ENCODE data around the gene PTPRD. TPM values are rescaled to one million over a fixed set of nuclear protein-coding genes. Genes with fewer than 3 reads are reported as not detected.

Gene PTPRD
- total RNA-seq, 2 experiments from 2014 or later = not detected

DNA sequence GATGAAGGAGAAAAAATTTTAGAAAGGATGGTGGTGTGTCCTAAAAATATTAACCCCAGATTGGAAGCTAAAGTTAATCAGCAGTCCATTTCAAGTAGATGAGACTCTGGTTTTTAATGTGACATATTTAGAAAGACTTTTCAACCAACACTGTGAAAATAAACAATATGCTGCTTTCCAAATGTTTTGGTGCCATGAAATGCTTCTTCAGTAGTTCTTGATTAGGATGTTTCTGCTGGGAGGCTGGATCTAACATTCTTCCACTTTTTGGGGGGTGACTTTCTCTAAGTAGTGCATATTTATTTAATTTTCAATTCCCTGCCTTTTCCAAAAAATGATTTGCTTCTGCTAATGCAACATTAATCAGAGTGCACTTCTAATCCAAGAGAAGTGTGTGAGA is 2219.9 kb downstream of the PTPRD start:
- Mint-ChIP-seq H3K9me3 (no peaks in the 10 kb centered on the region), H3K4me3 (no peak overlapping the region), H3K4me1 (no peaks in the 10 kb centered on the region), H3K36me3 (ENCODE audit: low read depth) (no peaks in the 10 kb centered on the region), H3K27ac (no peak overlapping the region), H3K27me3 (peaks cover 1% of the 10 kb centered on the region)
- DNase-seq = no peak
- ChIA-PET CTCF (no interaction called here), POLR2A (no interaction called here)

DNA sequence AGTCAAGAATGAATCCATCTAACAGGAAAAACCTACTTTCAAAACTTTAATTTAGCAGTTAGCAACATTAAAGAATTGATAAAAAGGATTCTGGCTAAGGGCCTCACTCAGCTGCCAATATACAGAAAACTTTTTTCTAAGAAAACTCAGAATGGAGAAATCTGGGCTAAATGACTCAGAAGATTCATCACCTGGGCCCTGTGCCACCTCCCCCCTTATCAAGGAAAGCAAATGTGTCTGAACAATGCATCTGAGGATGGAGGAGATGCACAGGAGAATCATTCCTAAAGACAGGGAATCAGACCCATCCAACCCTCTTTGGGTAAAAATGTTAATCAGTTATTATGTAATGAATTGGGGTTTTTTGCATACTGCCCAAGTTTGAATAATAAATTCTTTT is 2221.2 kb downstream of the PTPRD start:
- peaks cover 1% of the 10 kb centered on the region for H3K27me3 Mint-ChIP-seq
- H3K27ac Mint-ChIP-seq = no peak overlapping the region
- H3K9me3 Mint-ChIP-seq = no peaks in the 10 kb centered on the region
- ChIA-PET POLR2A (no interaction called here), CTCF (no interaction called here)
- no peak for DNase-seq
- H3K36me3 Mint-ChIP-seq (ENCODE audit: low read depth) = no peaks in the 10 kb centered on the region
- H3K4me3 Mint-ChIP-seq = no peak overlapping the region
- H3K4me1 Mint-ChIP-seq = no peaks in the 10 kb centered on the region

DNA sequence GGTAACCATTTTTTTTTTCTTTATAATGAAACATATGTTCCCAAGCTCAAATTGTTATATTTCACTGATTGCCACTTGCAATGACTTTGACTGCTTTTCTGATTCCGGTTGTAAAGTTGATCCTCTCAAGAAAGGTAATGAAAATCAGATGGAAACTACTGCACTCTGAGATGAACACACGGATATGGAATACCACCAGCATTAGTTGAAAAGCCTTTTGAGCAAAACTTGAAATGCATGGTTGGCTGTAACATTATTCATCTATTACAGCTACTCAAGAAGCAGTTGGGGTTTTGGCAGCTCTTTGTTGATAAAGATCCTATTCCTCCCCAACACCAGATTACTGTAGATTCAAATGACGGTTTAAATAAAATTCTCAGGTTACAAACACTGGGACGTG is 2221.7 kb downstream of the PTPRD start:
- H3K4me1 Mint-ChIP-seq = no peaks in the 10 kb centered on the region
- no peaks in the 10 kb centered on the region for H3K36me3 Mint-ChIP-seq (ENCODE audit: low read depth)
- no peaks in the 10 kb centered on the region for H3K9me3 Mint-ChIP-seq
- ChIA-PET POLR2A (no interaction called here), CTCF (no interaction called here)
- H3K27me3 Mint-ChIP-seq = peaks cover 1% of the 10 kb centered on the region
- no peak overlapping the region for H3K4me3 Mint-ChIP-seq
- DNase-seq = no peak
- H3K27ac Mint-ChIP-seq = no peak overlapping the region

DNA sequence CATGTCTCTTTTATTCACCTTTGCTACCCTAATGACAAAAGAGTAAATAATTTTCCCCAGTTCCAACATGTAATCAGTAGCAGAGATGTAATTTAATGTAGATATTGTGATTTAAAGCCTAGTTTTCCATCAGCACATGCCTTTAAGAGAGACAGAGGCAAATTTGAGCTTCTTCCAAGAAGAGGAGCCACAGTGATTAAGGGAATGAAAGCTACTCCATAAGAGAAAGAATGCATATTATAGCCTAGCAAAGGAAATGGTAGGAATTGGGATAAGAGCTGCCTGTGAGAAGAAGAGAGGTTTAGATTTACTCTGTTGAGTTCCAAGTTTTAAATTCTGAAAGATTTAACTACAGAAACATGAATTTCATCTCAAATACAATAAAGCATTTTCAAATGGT is 2222.2 kb downstream of the PTPRD start:
- Mint-ChIP-seq H3K4me3 (no peak overlapping the region), H3K27me3 (peaks cover 1% of the 10 kb centered on the region), H3K4me1 (no peaks in the 10 kb centered on the region), H3K36me3 (ENCODE audit: low read depth) (no peaks in the 10 kb centered on the region), H3K9me3 (no peaks in the 10 kb centered on the region), H3K27ac (no peak overlapping the region)
- ChIA-PET CTCF (no interaction called here), POLR2A (no interaction called here)
- DNase-seq = no peak

DNA sequence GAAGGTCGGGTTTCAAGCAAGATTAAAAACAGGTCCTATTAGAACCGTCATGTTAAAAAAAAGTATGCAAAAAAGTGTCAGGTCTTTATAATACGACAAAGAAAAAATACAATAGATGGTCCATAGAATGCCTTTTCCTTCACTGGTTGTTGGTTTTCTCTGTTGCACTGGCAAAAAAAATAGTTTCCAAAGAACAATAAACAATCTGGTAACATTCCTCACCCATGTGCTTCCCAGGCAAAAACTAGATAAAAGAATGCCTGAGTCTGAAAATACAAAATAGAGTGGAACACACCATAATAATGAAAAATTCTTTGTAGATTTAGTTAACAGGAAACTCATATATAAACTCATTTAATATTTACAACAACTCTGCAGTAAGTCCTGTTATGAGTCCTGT is 2223.3 kb downstream of the PTPRD start:
- CTCF ChIA-PET = no interaction called here
- H3K4me1 Mint-ChIP-seq = no peaks in the 10 kb centered on the region
- no peaks in the 10 kb centered on the region for H3K36me3 Mint-ChIP-seq (ENCODE audit: low read depth)
- POLR2A ChIA-PET = no interaction called here
- no peak overlapping the region for H3K4me3 Mint-ChIP-seq
- peaks cover 1% of the 10 kb centered on the region for H3K27me3 Mint-ChIP-seq
- H3K27ac Mint-ChIP-seq = no peak overlapping the region
- no peaks in the 10 kb centered on the region for H3K9me3 Mint-ChIP-seq
- no peak for DNase-seq

DNA sequence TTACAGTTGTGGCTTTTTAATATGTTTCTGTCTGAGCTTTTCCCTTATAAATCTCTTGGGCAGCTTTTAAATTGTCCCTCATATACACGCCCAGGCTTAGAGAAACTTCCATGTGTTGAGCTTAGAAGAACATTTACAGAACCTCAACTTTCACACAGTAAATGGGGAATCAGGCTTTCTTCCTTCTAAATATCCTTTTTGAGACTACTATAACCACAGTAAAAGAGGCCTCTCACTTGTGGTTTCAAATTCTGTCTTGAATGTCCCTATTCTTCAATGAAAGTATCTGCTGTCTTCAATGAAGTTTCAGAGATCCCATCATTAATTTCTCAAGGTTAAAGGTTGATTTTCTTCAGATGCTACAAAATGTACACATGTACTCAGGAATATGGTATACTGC is 2224.7 kb downstream of the PTPRD start:
- Mint-ChIP-seq H3K4me1 (no peaks in the 10 kb centered on the region), H3K9me3 (no peaks in the 10 kb centered on the region), H3K36me3 (ENCODE audit: low read depth) (no peaks in the 10 kb centered on the region), H3K4me3 (no peak overlapping the region), H3K27me3 (no peaks in the 10 kb centered on the region), H3K27ac (no peak overlapping the region)
- ChIA-PET CTCF (no interaction called here), POLR2A (no interaction called here)
- DNase-seq = no peak

DNA sequence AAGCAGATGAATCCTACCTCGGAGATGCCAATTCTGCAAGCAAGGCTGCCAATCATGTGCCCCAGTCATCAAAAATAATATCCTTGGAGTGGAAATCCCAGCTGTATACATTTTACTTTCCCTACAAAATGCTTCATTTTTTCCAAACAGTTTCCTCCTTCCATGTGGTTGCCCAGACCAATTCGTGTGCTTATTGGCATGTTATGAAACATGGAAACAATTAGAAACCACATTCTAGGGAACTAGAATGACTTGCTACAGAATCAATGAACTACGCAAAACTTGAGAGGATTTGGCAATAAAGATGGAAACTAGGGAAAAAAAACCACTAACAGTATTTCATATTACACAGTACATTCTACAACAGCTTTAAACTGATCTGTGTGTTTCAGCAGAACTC is 2228.7 kb downstream of the PTPRD start:
- H3K4me1 Mint-ChIP-seq = no peaks in the 10 kb centered on the region
- H3K4me3 Mint-ChIP-seq = no peak overlapping the region
- no peaks in the 10 kb centered on the region for H3K9me3 Mint-ChIP-seq
- H3K36me3 Mint-ChIP-seq (ENCODE audit: low read depth) = no peaks in the 10 kb centered on the region
- H3K27ac Mint-ChIP-seq = no peak overlapping the region
- no peak for DNase-seq
- ChIA-PET CTCF (no interaction called here), POLR2A (no interaction called here)
- H3K27me3 Mint-ChIP-seq = no peaks in the 10 kb centered on the region

DNA sequence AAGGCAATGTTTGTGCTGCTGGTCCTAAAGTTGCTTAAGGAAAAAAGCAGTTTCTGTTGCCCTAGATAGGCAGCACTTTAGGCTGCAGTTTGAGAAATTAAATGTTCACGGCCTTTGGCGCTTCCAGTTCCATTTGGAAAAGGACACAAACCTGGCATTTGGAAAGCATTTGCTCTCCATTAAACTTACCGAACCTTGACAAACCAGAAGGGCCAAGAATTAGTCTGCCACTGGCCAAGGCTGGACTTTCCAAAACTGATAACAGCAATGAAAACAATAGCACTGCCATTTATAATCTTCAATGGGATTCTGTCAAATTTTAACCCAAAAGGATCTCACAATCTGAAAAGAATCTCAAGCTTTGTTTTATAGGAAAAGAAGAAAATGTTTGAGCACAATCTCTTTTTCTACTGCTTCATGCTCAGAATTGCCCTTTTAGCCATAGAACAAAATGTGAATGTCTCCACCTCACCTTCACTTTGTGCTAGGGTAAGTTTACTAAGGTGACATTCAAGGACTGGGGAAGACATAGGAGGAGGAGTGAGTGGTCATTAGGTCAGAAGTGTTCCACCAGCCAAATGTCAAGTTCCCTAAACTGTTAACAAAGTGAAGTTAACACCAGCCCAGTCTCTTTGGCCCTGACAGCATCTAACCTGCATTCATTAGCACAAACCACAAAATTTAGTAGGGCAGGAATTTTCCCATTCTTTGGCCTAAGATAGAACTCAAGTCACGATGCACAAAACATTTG is 2229.8 kb downstream of the PTPRD start:
- DNase-seq = no peak
- ChIA-PET CTCF (no interaction called here), POLR2A (no interaction called here)
- Mint-ChIP-seq H3K27me3 (no peaks in the 10 kb centered on the region), H3K9me3 (no peaks in the 10 kb centered on the region), H3K4me1 (no peaks in the 10 kb centered on the region), H3K36me3 (ENCODE audit: low read depth) (no peaks in the 10 kb centered on the region), H3K27ac (no peak overlapping the region), H3K4me3 (no peak overlapping the region)

DNA sequence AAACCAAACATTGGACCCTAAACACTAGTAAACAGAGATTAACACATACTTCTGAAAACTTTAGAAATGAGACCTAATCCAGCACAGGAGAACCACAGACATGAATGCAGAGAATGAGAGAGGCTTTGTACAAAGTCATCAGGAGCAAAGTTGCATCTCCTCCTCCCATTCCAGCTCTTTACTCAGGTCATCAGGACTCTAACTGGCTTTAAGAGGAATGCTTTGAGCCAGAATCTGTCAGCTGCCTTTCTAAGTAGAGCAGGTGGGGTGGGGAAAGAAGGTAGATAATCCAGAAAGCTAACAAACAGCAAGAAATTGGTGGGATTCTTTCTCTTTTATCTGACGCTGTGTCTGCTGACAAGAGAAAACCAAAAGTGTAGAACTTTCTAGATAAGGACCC is 2230.5 kb downstream of the PTPRD start:
- POLR2A ChIA-PET = no interaction called here
- no peaks in the 10 kb centered on the region for H3K9me3 Mint-ChIP-seq

DNA sequence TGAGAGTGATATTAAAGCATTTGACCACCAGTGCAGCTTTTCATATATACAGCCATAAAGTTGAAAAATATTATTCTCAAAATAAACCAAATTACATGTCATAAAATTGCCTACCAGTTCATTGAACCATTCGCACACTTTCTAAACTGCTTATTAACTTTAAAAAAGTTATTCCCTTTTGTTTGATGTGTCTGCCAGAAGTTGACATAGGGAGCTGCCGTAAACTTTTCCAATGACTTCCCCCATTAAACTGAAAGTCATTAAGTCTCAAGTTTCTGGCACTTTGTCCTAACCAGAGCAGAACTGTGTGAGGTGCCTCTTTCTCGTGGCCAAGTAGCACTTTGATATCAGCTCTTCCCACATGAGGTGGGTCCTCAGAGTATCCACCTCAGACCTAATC is 2231.2 kb downstream of the PTPRD start:
- ChIA-PET CTCF (no interaction called here), POLR2A (no interaction called here)
- H3K36me3 Mint-ChIP-seq (ENCODE audit: low read depth) = no peaks in the 10 kb centered on the region
- H3K4me1 Mint-ChIP-seq = no peaks in the 10 kb centered on the region
- H3K9me3 Mint-ChIP-seq = no peaks in the 10 kb centered on the region
- DNase-seq = no peak
- H3K27me3 Mint-ChIP-seq = no peaks in the 10 kb centered on the region
- H3K27ac Mint-ChIP-seq = no peak overlapping the region
- no peak overlapping the region for H3K4me3 Mint-ChIP-seq

More for the DNA sequence above, 2230.5 kb downstream of the PTPRD start:
- Mint-ChIP-seq H3K27me3 (no peaks in the 10 kb centered on the region), H3K27ac (no peak overlapping the region), H3K4me1 (no peaks in the 10 kb centered on the region), H3K4me3 (no peak overlapping the region), H3K36me3 (ENCODE audit: low read depth) (no peaks in the 10 kb centered on the region)
- no peak for DNase-seq
- CTCF ChIA-PET = no interaction called here

DNA sequence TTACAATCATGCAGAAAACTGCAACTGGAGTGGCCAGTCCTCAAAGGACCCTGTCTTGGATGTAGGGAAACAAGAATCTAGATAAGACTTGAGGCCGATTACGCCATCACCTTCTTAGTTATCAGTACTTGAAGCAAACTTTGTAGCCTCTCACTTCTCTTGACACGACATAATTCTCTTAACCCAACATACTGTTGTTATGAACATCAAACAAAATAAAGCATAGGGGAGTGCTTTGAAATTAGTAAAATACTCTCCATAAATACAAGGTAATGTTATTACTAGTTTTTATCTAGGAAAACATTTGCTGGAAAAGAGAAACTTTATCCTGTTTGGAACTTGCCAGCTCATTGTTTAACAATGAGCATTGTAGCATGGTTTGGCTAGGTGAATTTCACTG is 2238.3 kb downstream of the PTPRD start:
- Mint-ChIP-seq H3K36me3 (ENCODE audit: low read depth) (no peaks in the 10 kb centered on the region), H3K27me3 (no peaks in the 10 kb centered on the region), H3K9me3 (no peaks in the 10 kb centered on the region), H3K27ac (no peak overlapping the region), H3K4me1 (no peaks in the 10 kb centered on the region), H3K4me3 (no peak overlapping the region)
- ChIA-PET POLR2A (no interaction called here), CTCF (no interaction called here)
- no peak for DNase-seq

DNA sequence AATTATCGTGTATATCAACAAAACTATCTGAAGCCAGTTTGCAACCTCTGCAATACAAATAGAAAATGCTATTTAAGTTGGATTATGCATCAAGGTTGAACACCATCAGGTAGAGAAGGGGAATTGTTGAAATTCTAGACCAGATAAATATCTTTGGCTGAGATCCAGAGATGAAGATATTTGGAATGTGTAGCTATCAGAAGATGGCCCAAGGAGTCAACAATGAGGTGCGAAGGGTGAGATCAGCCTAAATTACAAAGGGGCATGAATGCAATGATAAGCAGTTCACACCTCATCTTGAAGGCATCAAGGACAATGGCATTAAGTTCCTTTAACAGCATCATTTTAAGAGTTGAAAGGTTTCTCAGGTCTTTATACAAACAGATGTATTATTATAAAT is 2241.1 kb downstream of the PTPRD start:
- H3K36me3 Mint-ChIP-seq (ENCODE audit: low read depth) = no peaks in the 10 kb centered on the region
- H3K4me3 Mint-ChIP-seq = no peak overlapping the region
- CTCF ChIA-PET = no interaction called here
- POLR2A ChIA-PET = no interaction called here
- no peaks in the 10 kb centered on the region for H3K27me3 Mint-ChIP-seq
- H3K4me1 Mint-ChIP-seq = no peaks in the 10 kb centered on the region
- no peak overlapping the region for H3K27ac Mint-ChIP-seq
- no peaks in the 10 kb centered on the region for H3K9me3 Mint-ChIP-seq
- DNase-seq = no peak

DNA sequence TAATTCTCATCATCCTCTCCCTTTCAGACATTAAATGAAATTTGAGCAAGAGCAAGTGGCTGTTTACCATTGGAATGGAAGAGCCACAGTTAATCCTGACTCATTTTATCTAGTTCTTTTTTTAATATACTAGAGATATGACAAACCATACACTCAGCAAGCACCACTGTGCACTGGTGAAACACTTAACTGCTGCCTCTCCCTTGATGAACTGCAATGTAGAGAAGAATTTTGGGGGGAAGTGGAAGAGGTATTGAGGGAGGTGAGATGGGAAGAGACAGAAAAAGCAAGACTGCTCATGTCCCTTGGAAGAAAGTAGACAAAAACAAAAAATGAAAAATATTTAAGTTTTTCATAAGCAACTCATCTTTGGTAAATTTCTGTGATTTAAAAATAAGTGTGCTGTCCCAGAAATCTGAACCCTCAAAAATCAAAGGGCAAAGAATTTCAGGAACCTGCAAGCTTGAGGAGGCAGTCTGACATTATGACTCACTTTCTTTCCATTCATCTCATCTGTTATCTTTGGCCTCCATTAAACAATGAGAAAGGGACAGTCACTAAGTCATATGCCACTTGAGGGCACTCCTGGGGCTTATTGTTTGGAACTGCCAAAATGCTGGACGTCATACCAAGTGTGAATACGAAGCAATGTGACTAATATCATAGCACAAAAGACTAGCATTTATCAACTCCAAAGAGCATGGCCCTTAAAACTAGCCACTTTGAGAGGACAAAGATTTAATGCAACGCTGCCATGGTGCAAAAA is 2246.5 kb downstream of the PTPRD start:
- no peak for DNase-seq
- Mint-ChIP-seq H3K27ac (no peak overlapping the region), H3K36me3 (ENCODE audit: low read depth) (no peaks in the 10 kb centered on the region), H3K4me3 (no peak overlapping the region), H3K27me3 (no peaks in the 10 kb centered on the region), H3K9me3 (no peaks in the 10 kb centered on the region), H3K4me1 (peaks cover 11% of the 10 kb centered on the region)
- POLR2A ChIA-PET = no interaction called here
- CTCF ChIA-PET = no interaction called here

DNA sequence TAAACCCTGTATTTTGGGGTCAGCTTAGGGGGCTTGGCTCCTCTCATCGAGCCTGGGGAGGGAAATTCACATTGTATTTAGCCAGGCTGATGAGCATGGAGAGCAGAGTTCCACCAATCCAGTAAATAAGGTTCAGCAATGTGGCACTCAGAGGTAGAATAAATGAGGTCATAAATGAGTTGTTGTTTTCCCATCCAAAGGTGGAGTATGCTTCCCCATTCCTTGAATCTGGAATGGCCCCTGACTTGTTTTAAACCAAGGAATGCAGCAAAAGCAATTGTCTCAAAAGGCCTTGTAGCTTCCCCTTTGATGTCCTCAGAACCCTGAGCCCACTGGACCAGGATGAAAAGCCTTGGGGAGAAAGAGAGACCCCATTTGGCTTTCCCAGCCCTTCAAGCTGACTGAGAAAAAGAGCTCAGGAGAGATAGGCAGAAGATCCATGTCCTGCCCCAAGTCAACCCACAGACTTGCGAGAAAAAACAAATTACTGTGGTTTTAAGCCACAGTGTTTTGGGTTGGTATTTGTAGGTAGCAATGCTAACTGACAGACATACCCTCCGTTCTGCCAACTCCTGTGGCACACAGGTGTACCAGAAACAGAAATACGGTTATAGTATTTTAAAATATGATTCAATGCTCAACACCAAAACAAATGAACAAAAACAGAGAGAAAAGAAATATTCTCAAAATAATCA is 2247.2 kb downstream of the PTPRD start:
- Mint-ChIP-seq H3K4me3 (no peak overlapping the region), H3K27ac (no peak overlapping the region), H3K36me3 (ENCODE audit: low read depth) (no peaks in the 10 kb centered on the region), H3K9me3 (no peaks in the 10 kb centered on the region), H3K4me1 (peaks cover 11% of the 10 kb centered on the region), H3K27me3 (no peaks in the 10 kb centered on the region)
- POLR2A ChIA-PET = no interaction called here
- CTCF ChIA-PET = no interaction called here
- DNase-seq = no peak

Measured in activated CD4-positive, alpha-beta memory T cell treated with anti-CD3 and anti-CD28 coated beads, Interleukin-2, amount 10 ng/mL, durations not matched to agents 7 days and 5 days (primary cell).